Parathyroid adenoma (tissue), 2 donors: ENCODE results near the gene ATRIP.

Source experiments
- H2AFZ ChIP-seq: fragments of 300-600 bp; sonication (generic); one replicate; pipeline ENCODE4 v1.7.0; 2017; ENCODE audit warnings: antibody characterized with exemption, mild to moderate bottlenecking
- H3K27ac ChIP-seq: fragments of 300-600 bp; sonication (generic); one replicate; pipeline ENCODE4 v1.7.0; 2017
- H3K27me3 ChIP-seq: fragments of 300-600 bp; sonication (generic); one replicate; pipeline ENCODE4 v1.7.0; 2017; ENCODE audit warnings: low read length; ENCODE audit not compliant: control insufficient read depth, insufficient read depth
- H3K36me3 ChIP-seq: fragments of 300-600 bp; sonication (generic); one replicate; pipeline ENCODE4 v1.7.0; 2017; ENCODE audit warnings: low read length; ENCODE audit not compliant: control insufficient read depth, insufficient read depth
- H3K4me1 ChIP-seq: fragments of 300-600 bp; sonication (generic); one replicate; pipeline ENCODE4 v1.7.0; 2017; ENCODE audit warnings: control low read depth
- H3K4me2 ChIP-seq: fragments of 300-600 bp; sonication (generic); one replicate; pipeline ENCODE4 v1.7.0; 2017; ENCODE audit warnings: low read length
- H3K4me3 ChIP-seq: fragments of 300-600 bp; sonication (generic); one replicate; pipeline ENCODE4 v1.7.0; 2017; ENCODE audit warnings: low read depth, low read length
- H3K79me2 ChIP-seq: fragments of 300-600 bp; sonication (generic); one replicate; pipeline ENCODE4 v1.7.0; 2017; ENCODE audit warnings: control low read depth
- H3K9ac ChIP-seq: fragments of 300-600 bp; sonication (generic); one replicate; pipeline ENCODE4 v1.7.0; 2017; ENCODE audit warnings: mild to moderate bottlenecking
- H3K9me3 ChIP-seq: fragments of 300-600 bp; sonication (generic); one replicate; pipeline ENCODE4 v1.7.0; 2017; ENCODE audit warnings: low read length; ENCODE audit not compliant: control insufficient read depth
- TF ChIP-seq, protein P1 (sequence below): fragments of 300-600 bp; sonication (generic); IDR thresholded peaks from one replicate; pipeline ENCODE4 v1.7.0; 2017; ENCODE audit warnings: antibody characterized with exemption, mild to moderate bottlenecking
- donor health status: primary hyperparathyroidism.

Gene ATRIP

DNA sequence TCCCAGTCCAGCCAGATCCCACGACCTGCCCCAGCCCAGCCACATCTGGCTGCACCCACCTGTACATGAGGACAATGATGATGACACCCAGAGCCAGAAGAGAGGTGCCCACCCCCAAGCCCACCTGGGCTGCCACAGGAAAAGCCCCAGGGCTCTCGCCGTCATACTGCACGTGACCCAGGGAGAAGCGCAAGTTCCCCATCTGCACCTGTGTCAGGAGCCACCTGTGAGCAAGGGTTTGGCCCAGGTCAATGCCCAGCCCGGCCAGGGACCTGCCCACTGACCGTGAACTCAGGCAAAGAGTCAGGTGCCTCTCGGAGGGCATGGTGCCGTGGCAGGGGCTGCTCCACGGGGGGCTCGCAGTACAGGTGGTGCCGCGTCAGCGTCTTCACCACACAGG, 32.9 kb upstream of the ATRIP start:
- no peaks in the 10 kb centered on the region for H3K27me3 ChIP-seq
- no peak overlapping the region for H3K27ac ChIP-seq
- H3K9ac ChIP-seq, result no peak overlapping the region
- H3K79me2 ChIP-seq, result no peaks in the 10 kb centered on the region
- H3K4me2 ChIP-seq, result no peak overlapping the region
- no peak overlapping the region for H2AFZ ChIP-seq
- H3K4me1 ChIP-seq, result no peaks in the 10 kb centered on the region
- H3K36me3 ChIP-seq, result no peaks in the 10 kb centered on the region
- H3K9me3 ChIP-seq, result no peaks in the 10 kb centered on the region
- TF ChIP-seq, protein P1, sequence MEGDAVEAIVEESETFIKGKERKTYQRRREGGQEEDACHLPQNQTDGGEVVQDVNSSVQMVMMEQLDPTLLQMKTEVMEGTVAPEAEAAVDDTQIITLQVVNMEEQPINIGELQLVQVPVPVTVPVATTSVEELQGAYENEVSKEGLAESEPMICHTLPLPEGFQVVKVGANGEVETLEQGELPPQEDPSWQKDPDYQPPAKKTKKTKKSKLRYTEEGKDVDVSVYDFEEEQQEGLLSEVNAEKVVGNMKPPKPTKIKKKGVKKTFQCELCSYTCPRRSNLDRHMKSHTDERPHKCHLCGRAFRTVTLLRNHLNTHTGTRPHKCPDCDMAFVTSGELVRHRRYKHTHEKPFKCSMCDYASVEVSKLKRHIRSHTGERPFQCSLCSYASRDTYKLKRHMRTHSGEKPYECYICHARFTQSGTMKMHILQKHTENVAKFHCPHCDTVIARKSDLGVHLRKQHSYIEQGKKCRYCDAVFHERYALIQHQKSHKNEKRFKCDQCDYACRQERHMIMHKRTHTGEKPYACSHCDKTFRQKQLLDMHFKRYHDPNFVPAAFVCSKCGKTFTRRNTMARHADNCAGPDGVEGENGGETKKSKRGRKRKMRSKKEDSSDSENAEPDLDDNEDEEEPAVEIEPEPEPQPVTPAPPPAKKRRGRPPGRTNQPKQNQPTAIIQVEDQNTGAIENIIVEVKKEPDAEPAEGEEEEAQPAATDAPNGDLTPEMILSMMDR, result no peak
- no peak overlapping the region for H3K4me3 ChIP-seq

DNA sequence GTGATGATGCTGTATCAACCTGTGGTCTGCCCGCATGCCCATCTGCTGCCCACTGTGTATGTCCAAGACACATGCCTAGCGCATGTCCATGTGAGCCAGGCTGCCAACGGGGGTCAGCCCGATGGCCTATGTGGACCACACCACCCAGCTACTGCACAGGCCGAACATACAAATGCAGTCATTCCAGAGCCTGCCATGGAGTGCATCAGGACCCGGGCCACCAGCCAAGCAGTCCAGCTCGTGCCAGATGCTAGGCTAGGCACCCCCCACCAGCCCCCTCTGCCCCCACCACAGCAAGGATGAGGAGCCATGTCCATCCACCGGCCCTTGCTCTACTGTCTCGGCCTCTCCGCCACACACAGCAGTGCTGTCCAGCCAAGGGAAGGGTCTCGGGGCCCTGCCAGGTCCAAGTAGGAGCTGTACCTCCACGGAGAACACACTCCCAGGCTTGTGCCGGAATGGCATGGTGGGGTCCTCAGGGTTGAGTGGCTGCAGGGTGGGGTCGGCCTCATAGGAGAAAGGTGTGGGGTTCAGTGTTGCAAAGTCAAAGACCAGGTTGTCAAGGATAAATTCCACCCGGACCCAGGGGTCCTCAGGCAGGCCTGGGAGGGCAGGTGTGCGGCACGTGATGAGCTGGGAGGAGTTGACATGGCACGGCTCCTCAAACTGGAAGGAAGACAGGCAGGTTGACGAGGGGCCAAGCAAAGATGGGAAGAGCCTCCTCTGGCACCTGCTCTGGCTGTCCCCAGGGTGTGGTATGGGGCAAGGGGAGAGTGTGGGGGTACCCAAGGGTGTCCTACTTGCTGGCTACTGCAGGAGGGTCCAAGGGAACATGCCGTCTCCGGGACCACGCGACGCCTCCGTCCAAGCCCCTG, 31.9 kb upstream of the ATRIP start:
- Histone ChIP-seq H3K36me3 (no peaks in the 10 kb centered on the region), H3K4me3 (no peak overlapping the region), H3K9me3 (no peaks in the 10 kb centered on the region), H2AFZ (no peak overlapping the region), H3K9ac (no peak overlapping the region), H3K27ac (no peak overlapping the region), H3K4me2 (no peak overlapping the region), H3K4me1 (no peaks in the 10 kb centered on the region), H3K79me2 (no peaks in the 10 kb centered on the region), H3K27me3 (no peaks in the 10 kb centered on the region)
- TF ChIP-seq, protein P1, result no peak

DNA sequence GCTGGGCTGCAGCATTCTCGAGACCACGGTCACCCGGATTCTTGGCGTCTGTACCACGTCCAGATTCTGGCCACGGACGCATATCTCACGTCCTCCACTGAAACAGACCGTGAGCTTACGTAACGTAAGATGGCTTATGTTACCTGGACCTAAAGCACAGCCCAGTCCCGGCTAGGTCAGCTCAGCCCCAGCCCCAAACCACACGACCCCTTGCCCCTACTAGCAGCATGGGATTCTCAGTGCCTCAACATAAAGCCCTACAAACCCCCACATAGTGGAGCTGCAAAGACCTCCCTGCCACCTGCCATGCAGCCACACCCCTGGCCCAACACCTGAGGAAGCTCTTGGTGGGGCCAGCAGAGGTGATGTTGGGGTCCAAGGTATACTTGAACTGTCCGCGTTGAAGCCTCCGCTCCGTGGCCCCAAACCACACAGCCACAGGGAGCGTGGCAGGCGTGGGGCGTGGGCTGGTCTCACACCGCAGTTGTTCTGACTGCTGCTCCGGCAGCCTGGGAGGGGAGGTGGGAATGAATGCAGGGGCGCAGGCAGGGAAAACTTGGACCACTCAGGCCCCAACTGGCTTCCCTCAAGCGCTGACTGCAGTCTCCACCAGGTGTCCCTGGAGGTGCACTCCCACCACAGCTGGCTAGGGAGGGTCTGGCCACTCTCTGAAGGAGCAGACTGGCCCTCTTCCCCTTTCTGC, 31.1 kb upstream of the ATRIP start:
- no peak overlapping the region for H3K27ac ChIP-seq
- H3K9ac ChIP-seq, result no peak overlapping the region
- TF ChIP-seq, protein P1, result no peak

DNA sequence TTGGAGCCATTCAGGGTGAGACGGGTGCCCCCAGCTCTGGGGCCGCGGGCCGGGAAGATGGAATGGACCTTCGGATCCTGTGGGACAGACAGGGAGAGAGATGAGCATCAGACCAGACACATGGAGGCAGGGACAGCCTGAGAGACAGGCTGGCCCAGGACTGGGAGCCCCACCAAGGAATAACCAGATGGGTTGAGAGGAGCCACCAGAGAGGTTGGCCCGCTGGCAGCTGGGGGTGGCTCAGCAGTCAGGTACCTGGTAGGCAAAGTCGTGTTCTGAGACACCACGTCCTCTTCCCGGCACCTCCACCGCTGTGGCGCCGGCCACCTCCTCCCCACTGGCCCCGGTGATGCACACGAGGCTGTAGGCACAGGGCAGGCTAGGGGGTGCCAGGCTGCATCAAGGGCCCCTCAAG, 30.4 kb upstream of the ATRIP start:
- no peak overlapping the region for H3K27ac ChIP-seq
- no peak overlapping the region for H3K4me3 ChIP-seq
- H3K36me3 ChIP-seq, result no peaks in the 10 kb centered on the region

More for the DNA sequence above, 31.1 kb upstream of the ATRIP start:
- Histone ChIP-seq H3K79me2 (no peaks in the 10 kb centered on the region), H3K4me2 (no peak overlapping the region), H3K4me3 (no peak overlapping the region), H3K4me1 (no peaks in the 10 kb centered on the region), H3K36me3 (no peaks in the 10 kb centered on the region), H3K9me3 (no peaks in the 10 kb centered on the region), H2AFZ (no peak overlapping the region), H3K27me3 (no peaks in the 10 kb centered on the region)

More for the DNA sequence above, 30.4 kb upstream of the ATRIP start:
- H3K4me2 ChIP-seq, result no peak overlapping the region
- H3K79me2 ChIP-seq, result no peaks in the 10 kb centered on the region
- H3K9ac ChIP-seq, result no peak overlapping the region
- no peaks in the 10 kb centered on the region for H3K4me1 ChIP-seq
- no peaks in the 10 kb centered on the region for H3K9me3 ChIP-seq
- H3K27me3 ChIP-seq, result no peaks in the 10 kb centered on the region
- no peak overlapping the region for H2AFZ ChIP-seq
- TF ChIP-seq, protein P1, result no peak
